ENCODE measurements around the gene NEU1. TPM values are rescaled to one million over a fixed set of nuclear protein-coding genes. Genes with fewer than 3 reads are reported as not detected.
"Not testable (repeated sequence)": the region's sequence is repeated elsewhere in the genome, so short reads cannot be mapped to it uniquely, and the experiment has no call there.

NEU1 gene
- total RNA-seq (ENCODE audit: insufficient read depth, low replicate concordance), result 47.9 TPM

GRCh38 chr6:31862344-31863235, at the start of gene NEU1:
TSS of gene NEU1 (minus strand) at chr6:31862821. CDS start at chr6:31862776, 45 bp downstream.
- peak; percentile 100 for DNase-seq (ENCODE audit: low spot score)

GRCh38 chr6:31911826-31912585, 49.4 kb upstream of the NEU1 start:
- DNase-seq (ENCODE audit: low spot score), result peak; percentile 66

- DNase-seq (ENCODE audit: low spot score), result not testable (repeated sequence)
Observed at GRCh38 chr6:31909298-31909697, 46.7 kb upstream of the NEU1 start.

- no peak for DNase-seq (ENCODE audit: low spot score)
Observed at GRCh38 chr6:31908791-31909190, 46.2 kb upstream of the NEU1 start.

- not testable (repeated sequence) for DNase-seq (ENCODE audit: low spot score)
Observed at GRCh38 chr6:31908255-31908654, 45.6 kb upstream of the NEU1 start.

- DNase-seq (ENCODE audit: low spot score), result peak; percentile 50
Observed at GRCh38 chr6:31907158-31907813, 44.7 kb upstream of the NEU1 start.

- not testable (repeated sequence) for DNase-seq (ENCODE audit: low spot score)
Observed at GRCh38 chr6:31906727-31907126, 44.1 kb upstream of the NEU1 start.

GRCh38 chr6:31906122-31906521, 43.5 kb upstream of the NEU1 start:
- no peak for DNase-seq (ENCODE audit: low spot score)

GRCh38 chr6:31905041-31905440, 42.4 kb upstream of the NEU1 start:
- DNase-seq (ENCODE audit: low spot score), result no peak

- peak; percentile 91 for DNase-seq (ENCODE audit: low spot score)
Observed at GRCh38 chr6:31903957-31904356, 41.3 kb upstream of the NEU1 start.

- DNase-seq (ENCODE audit: low spot score), result peak; percentile 99
Observed at GRCh38 chr6:31901953-31902643, 39.5 kb upstream of the NEU1 start, which contains the start of gene ZBTB12. TSS of gene ZBTB12 (minus strand) at chr6:31902086. CDS start at chr6:31901305, 781 bp downstream.

- DNase-seq (ENCODE audit: low spot score), result peak; percentile 72
Observed at GRCh38 chr6:31901415-31901952, 38.9 kb upstream of the NEU1 start.

- DNase-seq (ENCODE audit: low spot score), result no peak
Observed at GRCh38 chr6:31900917-31901414, 38.3 kb upstream of the NEU1 start.

GRCh38 chr6:31899882-31900722, 37.5 kb upstream of the NEU1 start:
- DNase-seq (ENCODE audit: low spot score), result no peak

- DNase-seq (ENCODE audit: low spot score), result no peak
Observed at GRCh38 chr6:31899215-31899614, 36.6 kb upstream of the NEU1 start.

GRCh38 chr6:31898383-31899011, 35.9 kb upstream of the NEU1 start:
- peak; percentile 70 for DNase-seq (ENCODE audit: low spot score)

- peak; percentile 90 for DNase-seq (ENCODE audit: low spot score)
Observed at GRCh38 chr6:31897612-31898382, 35.2 kb upstream of the NEU1 start, which contains the start of gene EHMT2. TSS of gene EHMT2 (minus strand) at chr6:31897698. CDS start at chr6:31897677, 21 bp downstream.

- no peak for DNase-seq (ENCODE audit: low spot score)
Observed at GRCh38 chr6:31896856-31897611, 34.4 kb upstream of the NEU1 start.

All from umbilical cord (tissue), 2 donors.